ENCODE measurements around the gene OIT3.
A peak's percentile ranks its signal among the peaks of the same experiment; 100 is the strongest.

OIT3 gene

GRCh38 chr10:72893136-72893798 is at the start of gene OIT3:
Gene OIT3, plus strand, starts transcription at chr10:72893739. Its CDS starts 60 bp downstream, at chr10:72893799.
- no peaks in the 10 kb centered on the region for H3K4me1 Mint-ChIP-seq
- no peaks in the 10 kb centered on the region for H3K9me3 Mint-ChIP-seq
- DNase-seq, result no peak
- peaks cover 8% of the 10 kb centered on the region for H3K36me3 Mint-ChIP-seq (ENCODE audit: low read depth)
- peaks cover 20% of the 10 kb centered on the region for H3K27me3 Mint-ChIP-seq (ENCODE audit: low read depth, poor library complexity)
- peak within 1 kb of the TSS; percentile 49 for H3K27ac Mint-ChIP-seq
- TF ChIP-seq, protein P1, sequence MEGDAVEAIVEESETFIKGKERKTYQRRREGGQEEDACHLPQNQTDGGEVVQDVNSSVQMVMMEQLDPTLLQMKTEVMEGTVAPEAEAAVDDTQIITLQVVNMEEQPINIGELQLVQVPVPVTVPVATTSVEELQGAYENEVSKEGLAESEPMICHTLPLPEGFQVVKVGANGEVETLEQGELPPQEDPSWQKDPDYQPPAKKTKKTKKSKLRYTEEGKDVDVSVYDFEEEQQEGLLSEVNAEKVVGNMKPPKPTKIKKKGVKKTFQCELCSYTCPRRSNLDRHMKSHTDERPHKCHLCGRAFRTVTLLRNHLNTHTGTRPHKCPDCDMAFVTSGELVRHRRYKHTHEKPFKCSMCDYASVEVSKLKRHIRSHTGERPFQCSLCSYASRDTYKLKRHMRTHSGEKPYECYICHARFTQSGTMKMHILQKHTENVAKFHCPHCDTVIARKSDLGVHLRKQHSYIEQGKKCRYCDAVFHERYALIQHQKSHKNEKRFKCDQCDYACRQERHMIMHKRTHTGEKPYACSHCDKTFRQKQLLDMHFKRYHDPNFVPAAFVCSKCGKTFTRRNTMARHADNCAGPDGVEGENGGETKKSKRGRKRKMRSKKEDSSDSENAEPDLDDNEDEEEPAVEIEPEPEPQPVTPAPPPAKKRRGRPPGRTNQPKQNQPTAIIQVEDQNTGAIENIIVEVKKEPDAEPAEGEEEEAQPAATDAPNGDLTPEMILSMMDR (IDR thresholded peaks at IDR 0.05), result no peak
- no peak within 1 kb of the TSS for H3K4me3 Mint-ChIP-seq

GRCh38 chr10:72846238-72846637 is 47.3 kb upstream of the OIT3 start:
- H3K4me1 Mint-ChIP-seq, result no peaks in the 10 kb centered on the region
- DNase-seq, result no peak
- TF ChIP-seq, protein P1 (IDR thresholded peaks at IDR 0.05), result no peak
- no peak overlapping the region for H3K27ac Mint-ChIP-seq
- H3K4me3 Mint-ChIP-seq, result no peak overlapping the region
- no peaks in the 10 kb centered on the region for H3K27me3 Mint-ChIP-seq (ENCODE audit: low read depth, poor library complexity)
- peaks cover 9% of the 10 kb centered on the region for H3K9me3 Mint-ChIP-seq
- peaks cover 21% of the 10 kb centered on the region for H3K36me3 Mint-ChIP-seq (ENCODE audit: low read depth)

GRCh38 chr10:72847681-72848080 is 45.9 kb upstream of the OIT3 start:
- TF ChIP-seq, protein P1 (IDR thresholded peaks at IDR 0.05), result no peak
- Mint-ChIP-seq H3K36me3 (ENCODE audit: low read depth) (peaks cover 35% of the 10 kb centered on the region), H3K27me3 (ENCODE audit: low read depth, poor library complexity) (no peaks in the 10 kb centered on the region), H3K9me3 (peaks cover 22% of the 10 kb centered on the region), H3K4me1 (no peaks in the 10 kb centered on the region), H3K27ac (no peak overlapping the region), H3K4me3 (no peak overlapping the region)
- no peak for DNase-seq

- Mint-ChIP-seq H3K9me3 (peaks cover 31% of the 10 kb centered on the region), H3K4me1 (no peaks in the 10 kb centered on the region), H3K4me3 (no peak overlapping the region), H3K27me3 (ENCODE audit: low read depth, poor library complexity) (peaks cover 2% of the 10 kb centered on the region), H3K36me3 (ENCODE audit: low read depth) (peaks cover 44% of the 10 kb centered on the region), H3K27ac (no peak overlapping the region)
- DNase-seq, result no peak
- TF ChIP-seq, protein P1 (IDR thresholded peaks at IDR 0.05), result no peak
Measured at GRCh38 chr10:72850861-72851260, 42.7 kb upstream of the OIT3 start.

DNA sequence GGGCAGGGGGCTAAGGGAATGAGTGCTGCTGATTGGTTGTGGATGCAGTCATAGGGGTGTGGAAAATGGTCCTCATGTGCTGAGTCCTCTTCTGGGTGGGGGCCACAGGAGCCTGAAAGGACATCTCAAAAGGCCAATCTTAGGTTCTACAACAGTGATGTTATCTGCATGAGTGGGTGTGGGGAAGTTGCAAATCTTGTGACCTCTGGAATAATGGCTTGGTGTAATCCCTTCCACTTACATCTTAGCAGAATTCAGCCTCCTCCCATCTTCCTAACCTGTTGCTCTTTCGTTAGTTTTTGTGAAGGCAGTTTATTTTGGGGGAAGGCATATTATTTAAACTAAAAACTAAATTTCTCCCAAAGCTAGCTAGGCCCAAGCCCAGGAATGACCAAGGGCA is 42.0 kb upstream of the OIT3 start:
- H3K4me3 Mint-ChIP-seq, result no peak overlapping the region
- no peak for DNase-seq
- peaks cover 31% of the 10 kb centered on the region for H3K9me3 Mint-ChIP-seq
- H3K27ac Mint-ChIP-seq, result no peak overlapping the region
- peaks cover 44% of the 10 kb centered on the region for H3K36me3 Mint-ChIP-seq (ENCODE audit: low read depth)
- TF ChIP-seq, protein P1 (IDR thresholded peaks at IDR 0.05), result no peak
- H3K4me1 Mint-ChIP-seq, result no peaks in the 10 kb centered on the region
- peaks cover 2% of the 10 kb centered on the region for H3K27me3 Mint-ChIP-seq (ENCODE audit: low read depth, poor library complexity)

- no peaks in the 10 kb centered on the region for H3K4me1 Mint-ChIP-seq
- peaks cover 44% of the 10 kb centered on the region for H3K36me3 Mint-ChIP-seq (ENCODE audit: low read depth)
- no peak overlapping the region for H3K4me3 Mint-ChIP-seq
- TF ChIP-seq, protein P1 (IDR thresholded peaks at IDR 0.05), result no peak
- H3K9me3 Mint-ChIP-seq, result peaks cover 31% of the 10 kb centered on the region
- no peak overlapping the region for H3K27ac Mint-ChIP-seq
- no peak for DNase-seq
- peaks cover 2% of the 10 kb centered on the region for H3K27me3 Mint-ChIP-seq (ENCODE audit: low read depth, poor library complexity)
Measured at GRCh38 chr10:72852508-72852907, 41.0 kb upstream of the OIT3 start.

All from nephron progenitor cell (in vitro differentiated cells).